HepG2 (cell line): ENCODE results near the gene DPT. TPM values are rescaled to one million over a fixed set of nuclear protein-coding genes. Genes with fewer than 3 reads are reported as not detected.

ENCODE experiments used
- AGO1 ChIP-seq: fragments of 200-400 bp; formaldehyde crosslinking; IDR thresholded peaks from 2 replicates; pipeline ENCODE4 v1.6.1; 2017; ENCODE audit warnings: mild to moderate bottlenecking, low read depth, low read length, moderate library complexity; ENCODE audit not compliant: poor library complexity, severe bottlenecking
- MAFK ChIP-seq, 2 experiments: IDR thresholded peaks in 1 of 2; conservative IDR thresholded peaks in 1 of 2; 2 replicates each; pipeline ENCODE4 v1.6.1; 2011; ENCODE audit warnings: improper control_type of control experiment in 2 of 2, low read length in 2 of 2
- PLRG1 ChIP-seq: fragments of 450-650 bp; conservative IDR thresholded peaks from 2 replicates; pipeline ENCODE4 v1.6.1; 2016
- PRDM10 ChIP-seq: sonication (generic); formaldehyde crosslinking; IDR thresholded peaks from 2 replicates; pipeline ENCODE4 v1.4.0; 2020; ENCODE audit warnings: low read depth, missing genetic modification reagents
- RNF2 ChIP-seq: fragments of 450-650 bp; conservative IDR thresholded peaks from 2 replicates; pipeline ENCODE4 v1.6.1; 2016; ENCODE audit warnings: low read depth
- SRY ChIP-seq: sonication (generic); formaldehyde crosslinking; IDR thresholded peaks from 2 replicates; pipeline ENCODE4 v1.8.0; 2022; ENCODE audit warnings: mild to moderate bottlenecking, missing genetic modification reagents
- ZFP36 ChIP-seq: fragments of 150-350 bp; IDR thresholded peaks from 2 replicates; pipeline ENCODE4 v1.6.1; 2018; ENCODE audit warnings: borderline replicate concordance, low read length, low read depth; ENCODE audit not compliant: partially characterized antibody
- ZNF329 ChIP-seq: sonication (generic); formaldehyde crosslinking; IDR thresholded peaks from 2 replicates; pipeline ENCODE4 v1.9.0; 2021; ENCODE audit warnings: low read depth, mild to moderate bottlenecking, missing genetic modification reagents
- ZNF33B ChIP-seq: sonication (generic); formaldehyde crosslinking; IDR thresholded peaks from 2 replicates; pipeline ENCODE4 v1.5.1; 2020; ENCODE audit warnings: mild to moderate bottlenecking, missing genetic modification reagents
- ZNF343 ChIP-seq: sonication (generic); formaldehyde crosslinking; IDR thresholded peaks from 2 replicates; pipeline ENCODE4 v1.4.0; 2020; ENCODE audit warnings: mild to moderate bottlenecking, missing genetic modification reagents
- polyA plus RNA-seq, 8 experiments: library from polyadenylated mRNA; depleted of rRNA in 3 of 8; stranded (reverse) in 7 of 8; unstranded in 1 of 8; fragments of >200 nt; fragmentation: Illumina TruSeq in 4 of 8; extraction: Trizol in 4 of 8; gene quantifications; 2 replicates each; pipeline versions ENCODE4 v1.2.1 to v1.2.3, GENCODE V29; 2011 to 2016; ENCODE audit warnings: low read depth in 4 of 8, missing spikeins in 1 of 8, mixed read lengths in 1 of 8; ENCODE audit not compliant: insufficient read depth in 1 of 8
- total RNA-seq, 5 experiments: library from RNA; depleted of rRNA; stranded (reverse); fragments of >200 nt; fragmentation: Illumina TruSeq; extraction: Trizol; gene quantifications; 2 replicates each; pipeline ENCODE4 v1.2.3, GENCODE V29; 2016; ENCODE audit warnings: low read depth in 1 of 5
- TF ChIP-seq, protein P1 (sequence below): sonication (generic); formaldehyde crosslinking; IDR thresholded peaks from 2 replicates; pipeline ENCODE4 v1.4.0; 2020; ENCODE audit warnings: missing genetic modification reagents
- TF ChIP-seq, protein P2 (sequence below): sonication (generic); formaldehyde crosslinking; IDR thresholded peaks from 2 replicates; pipeline ENCODE4 v1.4.0; 2020; ENCODE audit warnings: missing genetic modification reagents, borderline replicate concordance
- TF ChIP-seq, protein P3 (sequence below): sonication (generic); formaldehyde crosslinking; IDR thresholded peaks from 2 replicates; pipeline ENCODE4 v1.4.0; 2020; ENCODE audit warnings: low read depth, mild to moderate bottlenecking, missing genetic modification reagents
- TF ChIP-seq, protein P4 (sequence below): sonication (generic); formaldehyde crosslinking; IDR thresholded peaks from 2 replicates; pipeline ENCODE4 v1.4.0; 2020; ENCODE audit warnings: missing genetic modification reagents, borderline replicate concordance

The DPT gene
- total and polyA plus RNA-seq, 2 of the 13 experiments (the other 11 are each of a cell fraction or from before 2014, with no cell fraction given), result 0.04 TPM; not detected in 1

- TF ChIP-seq, protein P1, sequence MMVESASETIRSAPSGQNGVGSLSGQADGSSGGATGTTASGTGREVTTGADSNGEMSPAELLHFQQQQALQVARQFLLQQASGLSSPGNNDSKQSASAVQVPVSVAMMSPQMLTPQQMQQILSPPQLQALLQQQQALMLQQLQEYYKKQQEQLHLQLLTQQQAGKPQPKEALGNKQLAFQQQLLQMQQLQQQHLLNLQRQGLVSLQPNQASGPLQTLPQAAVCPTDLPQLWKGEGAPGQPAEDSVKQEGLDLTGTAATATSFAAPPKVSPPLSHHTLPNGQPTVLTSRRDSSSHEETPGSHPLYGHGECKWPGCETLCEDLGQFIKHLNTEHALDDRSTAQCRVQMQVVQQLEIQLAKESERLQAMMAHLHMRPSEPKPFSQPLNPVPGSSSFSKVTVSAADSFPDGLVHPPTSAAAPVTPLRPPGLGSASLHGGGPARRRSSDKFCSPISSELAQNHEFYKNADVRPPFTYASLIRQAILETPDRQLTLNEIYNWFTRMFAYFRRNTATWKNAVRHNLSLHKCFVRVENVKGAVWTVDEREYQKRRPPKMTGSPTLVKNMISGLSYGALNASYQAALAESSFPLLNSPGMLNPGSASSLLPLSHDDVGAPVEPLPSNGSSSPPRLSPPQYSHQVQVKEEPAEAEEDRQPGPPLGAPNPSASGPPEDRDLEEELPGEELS (CRISPR knock-in tag), result peak; percentile 79
- TF ChIP-seq ZNF343 (CRISPR knock-in tag), result no peak
- TF ChIP-seq, protein P2, sequence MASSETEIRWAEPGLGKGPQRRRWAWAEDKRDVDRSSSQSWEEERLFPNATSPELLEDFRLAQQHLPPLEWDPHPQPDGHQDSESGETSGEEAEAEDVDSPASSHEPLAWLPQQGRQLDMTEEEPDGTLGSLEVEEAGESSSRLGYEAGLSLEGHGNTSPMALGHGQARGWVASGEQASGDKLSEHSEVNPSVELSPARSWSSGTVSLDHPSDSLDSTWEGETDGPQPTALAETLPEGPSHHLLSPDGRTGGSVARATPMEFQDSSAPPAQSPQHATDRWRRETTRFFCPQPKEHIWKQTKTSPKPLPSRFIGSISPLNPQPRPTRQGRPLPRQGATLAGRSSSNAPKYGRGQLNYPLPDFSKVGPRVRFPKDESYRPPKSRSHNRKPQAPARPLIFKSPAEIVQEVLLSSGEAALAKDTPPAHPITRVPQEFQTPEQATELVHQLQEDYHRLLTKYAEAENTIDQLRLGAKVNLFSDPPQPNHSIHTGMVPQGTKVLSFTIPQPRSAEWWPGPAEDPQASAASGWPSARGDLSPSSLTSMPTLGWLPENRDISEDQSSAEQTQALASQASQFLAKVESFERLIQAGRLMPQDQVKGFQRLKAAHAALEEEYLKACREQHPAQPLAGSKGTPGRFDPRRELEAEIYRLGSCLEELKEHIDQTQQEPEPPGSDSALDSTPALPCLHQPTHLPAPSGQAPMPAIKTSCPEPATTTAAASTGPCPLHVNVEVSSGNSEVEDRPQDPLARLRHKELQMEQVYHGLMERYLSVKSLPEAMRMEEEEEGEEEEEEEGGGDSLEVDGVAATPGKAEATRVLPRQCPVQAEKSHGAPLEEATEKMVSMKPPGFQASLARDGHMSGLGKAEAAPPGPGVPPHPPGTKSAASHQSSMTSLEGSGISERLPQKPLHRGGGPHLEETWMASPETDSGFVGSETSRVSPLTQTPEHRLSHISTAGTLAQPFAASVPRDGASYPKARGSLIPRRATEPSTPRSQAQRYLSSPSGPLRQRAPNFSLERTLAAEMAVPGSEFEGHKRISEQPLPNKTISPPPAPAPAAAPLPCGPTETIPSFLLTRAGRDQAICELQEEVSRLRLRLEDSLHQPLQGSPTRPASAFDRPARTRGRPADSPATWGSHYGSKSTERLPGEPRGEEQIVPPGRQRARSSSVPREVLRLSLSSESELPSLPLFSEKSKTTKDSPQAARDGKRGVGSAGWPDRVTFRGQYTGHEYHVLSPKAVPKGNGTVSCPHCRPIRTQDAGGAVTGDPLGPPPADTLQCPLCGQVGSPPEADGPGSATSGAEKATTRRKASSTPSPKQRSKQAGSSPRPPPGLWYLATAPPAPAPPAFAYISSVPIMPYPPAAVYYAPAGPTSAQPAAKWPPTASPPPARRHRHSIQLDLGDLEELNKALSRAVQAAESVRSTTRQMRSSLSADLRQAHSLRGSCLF (CRISPR knock-in tag), result no peak
- TF ChIP-seq ZNF329, result no peak
- no peak for TF ChIP-seq RNF2
- TF ChIP-seq PLRG1, result no peak
- TF ChIP-seq ZNF33B, result no peak
- TF ChIP-seq PRDM10 (CRISPR knock-in tag), result no peak
- no peak for TF ChIP-seq ZFP36
- TF ChIP-seq, protein P3, sequence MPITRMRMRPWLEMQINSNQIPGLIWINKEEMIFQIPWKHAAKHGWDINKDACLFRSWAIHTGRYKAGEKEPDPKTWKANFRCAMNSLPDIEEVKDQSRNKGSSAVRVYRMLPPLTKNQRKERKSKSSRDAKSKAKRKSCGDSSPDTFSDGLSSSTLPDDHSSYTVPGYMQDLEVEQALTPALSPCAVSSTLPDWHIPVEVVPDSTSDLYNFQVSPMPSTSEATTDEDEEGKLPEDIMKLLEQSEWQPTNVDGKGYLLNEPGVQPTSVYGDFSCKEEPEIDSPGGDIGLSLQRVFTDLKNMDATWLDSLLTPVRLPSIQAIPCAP (CRISPR knock-in tag), result no peak
- no peak for TF ChIP-seq MAFK (conservative IDR thresholded peaks at IDR 0.05 in 1 of 2, IDR thresholded peaks at IDR 0.05 in 1 of 2; ENCODE audit: low read length in 2 of 2)
- TF ChIP-seq AGO1, result no peak
- TF ChIP-seq, protein P4, sequence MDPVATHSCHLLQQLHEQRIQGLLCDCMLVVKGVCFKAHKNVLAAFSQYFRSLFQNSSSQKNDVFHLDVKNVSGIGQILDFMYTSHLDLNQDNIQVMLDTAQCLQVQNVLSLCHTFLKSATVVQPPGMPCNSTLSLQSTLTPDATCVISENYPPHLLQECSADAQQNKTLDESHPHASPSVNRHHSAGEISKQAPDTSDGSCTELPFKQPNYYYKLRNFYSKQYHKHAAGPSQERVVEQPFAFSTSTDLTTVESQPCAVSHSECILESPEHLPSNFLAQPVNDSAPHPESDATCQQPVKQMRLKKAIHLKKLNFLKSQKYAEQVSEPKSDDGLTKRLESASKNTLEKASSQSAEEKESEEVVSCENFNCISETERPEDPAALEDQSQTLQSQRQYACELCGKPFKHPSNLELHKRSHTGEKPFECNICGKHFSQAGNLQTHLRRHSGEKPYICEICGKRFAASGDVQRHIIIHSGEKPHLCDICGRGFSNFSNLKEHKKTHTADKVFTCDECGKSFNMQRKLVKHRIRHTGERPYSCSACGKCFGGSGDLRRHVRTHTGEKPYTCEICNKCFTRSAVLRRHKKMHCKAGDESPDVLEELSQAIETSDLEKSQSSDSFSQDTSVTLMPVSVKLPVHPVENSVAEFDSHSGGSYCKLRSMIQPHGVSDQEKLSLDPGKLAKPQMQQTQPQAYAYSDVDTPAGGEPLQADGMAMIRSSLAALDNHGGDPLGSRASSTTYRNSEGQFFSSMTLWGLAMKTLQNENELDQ (CRISPR knock-in tag), result no peak
- no peak for TF ChIP-seq SRY
Measured at GRCh38 chr1:168693197-168693871, 35.7 kb downstream of the DPT start (continued).
